CD1c-positive myeloid dendritic cell (primary cell): ENCODE results near the gene TMCC3.
"Not testable (repeated sequence)": the region's sequence is repeated elsewhere in the genome, so short reads cannot be mapped to it uniquely, and the experiment has no call there.

Source experiments
- DNase-seq: peaks from one replicate; pipeline ENCODE4 v3.0.0-alpha.2; 2016; ENCODE audit errors: extremely low spot score

The TMCC3 gene, protein sequence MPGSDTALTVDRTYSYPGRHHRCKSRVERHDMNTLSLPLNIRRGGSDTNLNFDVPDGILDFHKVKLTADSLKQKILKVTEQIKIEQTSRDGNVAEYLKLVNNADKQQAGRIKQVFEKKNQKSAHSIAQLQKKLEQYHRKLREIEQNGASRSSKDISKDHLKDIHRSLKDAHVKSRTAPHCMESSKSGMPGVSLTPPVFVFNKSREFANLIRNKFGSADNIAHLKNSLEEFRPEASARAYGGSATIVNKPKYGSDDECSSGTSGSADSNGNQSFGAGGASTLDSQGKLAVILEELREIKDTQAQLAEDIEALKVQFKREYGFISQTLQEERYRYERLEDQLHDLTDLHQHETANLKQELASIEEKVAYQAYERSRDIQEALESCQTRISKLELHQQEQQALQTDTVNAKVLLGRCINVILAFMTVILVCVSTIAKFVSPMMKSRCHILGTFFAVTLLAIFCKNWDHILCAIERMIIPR

DNA sequence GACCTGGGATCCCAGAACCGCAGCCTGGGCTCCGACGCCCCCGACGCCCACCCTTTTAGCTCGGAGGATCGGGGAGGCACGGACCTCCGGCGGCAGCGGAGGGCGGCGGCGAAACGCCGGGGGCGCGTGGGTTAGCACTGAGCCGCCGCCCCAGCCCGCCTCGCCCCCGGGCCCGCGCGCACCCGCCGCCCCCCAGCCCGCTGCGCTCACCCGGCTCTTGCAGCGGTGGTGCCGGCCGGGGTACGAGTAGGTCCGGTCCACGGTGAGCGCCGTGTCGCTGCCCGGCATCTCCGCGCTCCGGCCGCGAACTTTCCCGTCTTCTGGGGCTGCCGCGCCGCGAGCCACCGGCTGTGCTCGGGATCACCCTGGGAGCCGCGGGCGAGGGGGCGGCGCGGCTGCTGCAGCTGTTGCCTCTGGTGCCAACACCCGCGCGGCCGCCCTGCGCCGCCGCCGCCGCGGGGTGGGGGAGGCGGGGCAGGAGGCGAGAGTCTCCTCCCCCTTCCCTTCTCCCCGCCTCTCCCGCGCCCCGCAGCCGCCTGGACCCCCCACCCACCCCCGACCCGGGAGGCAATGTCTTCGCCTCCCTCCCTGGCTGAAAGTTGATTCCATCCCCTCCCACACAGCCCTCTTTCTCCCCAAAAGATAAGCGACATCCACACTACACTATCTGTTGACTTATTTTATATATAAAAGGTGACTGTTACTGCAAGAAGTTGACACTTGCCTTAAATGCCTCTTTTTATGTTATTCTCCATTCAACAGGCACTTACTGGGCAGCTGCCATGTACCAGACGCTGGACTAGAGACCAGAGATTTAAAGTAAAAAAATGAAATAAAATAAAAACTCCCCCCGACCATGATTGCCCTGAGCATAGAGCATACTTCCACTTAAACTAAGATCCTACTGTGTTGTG is at the start of gene TMCC3:
Gene TMCC3 (minus strand): TSS at position 415 of the 914 bp plus-strand sequence. CDS start 127 bp downstream, at position 288.
- peak; percentile 32 for DNase-seq

DNA sequence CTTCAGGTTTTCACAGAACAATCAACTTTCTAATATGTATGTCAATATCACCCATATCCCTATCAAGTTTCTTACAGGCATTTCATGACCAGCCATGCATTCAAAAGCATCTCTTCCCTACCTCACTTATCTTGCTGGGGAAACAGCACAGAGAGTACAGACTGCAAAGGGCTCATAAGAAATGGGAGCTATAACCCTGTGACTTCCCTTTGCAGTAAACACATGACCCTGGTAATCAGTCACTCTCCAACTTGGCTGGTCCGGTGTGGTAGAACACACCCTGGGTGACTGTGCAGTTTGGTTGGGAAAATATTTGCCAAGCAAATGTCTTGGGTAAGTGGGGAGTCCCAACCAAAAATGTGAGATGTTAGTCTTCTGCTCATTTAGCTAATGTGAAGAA is 49.4 kb upstream of the TMCC3 start:
- peak; percentile 28 for DNase-seq

DNA sequence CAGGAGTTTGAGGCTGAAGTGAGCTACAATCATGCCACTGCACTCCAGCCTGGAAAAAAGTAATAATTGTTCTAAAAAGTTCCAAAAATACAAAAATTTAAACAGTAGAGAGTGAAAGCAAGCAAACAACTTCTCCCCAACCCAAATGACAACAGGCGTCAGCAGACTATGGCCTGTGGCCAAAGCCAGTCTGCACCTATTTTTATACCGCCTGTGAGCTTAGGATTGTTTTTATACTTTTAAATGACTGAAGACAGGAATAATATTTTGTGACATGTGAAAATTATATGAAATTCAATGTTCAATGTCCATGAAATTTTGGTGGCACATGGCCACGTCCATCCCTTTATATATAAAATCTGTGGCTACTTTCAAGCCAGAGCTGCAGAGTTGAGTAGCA is 48.2 kb upstream of the TMCC3 start:
- DNase-seq = no peak

DNA sequence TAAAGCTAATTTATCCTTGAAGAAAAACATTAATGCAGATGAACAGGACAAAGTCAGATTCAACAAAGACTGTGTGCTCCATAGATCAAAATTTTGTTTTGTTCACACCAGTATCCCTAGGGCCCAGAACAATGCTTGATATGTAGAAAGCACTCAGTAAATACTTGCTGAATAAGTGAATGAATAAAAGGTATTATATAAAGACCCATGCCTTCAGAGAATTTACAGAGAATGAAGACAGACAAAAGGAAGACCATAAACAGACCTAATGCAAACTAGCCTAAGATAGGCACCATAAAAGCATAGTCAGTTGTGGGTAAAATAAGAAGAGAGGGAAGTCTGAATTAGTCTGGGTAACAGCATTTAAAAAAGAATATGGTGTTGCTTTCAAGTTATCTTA is 47.3 kb upstream of the TMCC3 start:
- no peak for DNase-seq

DNA sequence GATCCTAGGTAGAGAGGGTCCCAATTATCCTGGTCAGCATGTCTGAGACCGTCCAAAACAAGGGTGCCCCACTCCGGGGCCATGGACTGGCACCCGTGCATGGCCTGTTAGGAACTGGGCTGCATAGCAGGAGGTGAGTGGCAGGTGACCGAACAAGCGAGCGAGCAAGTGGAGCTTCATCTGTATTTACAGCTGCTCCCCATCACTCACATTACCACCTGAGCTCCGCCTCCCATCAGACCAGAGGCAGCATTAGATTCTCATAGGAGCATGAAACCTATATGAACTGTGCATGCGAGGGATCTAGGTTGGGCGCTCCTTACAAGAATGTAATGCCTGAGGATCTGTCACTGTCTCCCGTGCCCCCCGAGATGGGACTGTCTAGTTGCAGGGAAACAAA is 44.4 kb upstream of the TMCC3 start:
- DNase-seq = no peak

DNA sequence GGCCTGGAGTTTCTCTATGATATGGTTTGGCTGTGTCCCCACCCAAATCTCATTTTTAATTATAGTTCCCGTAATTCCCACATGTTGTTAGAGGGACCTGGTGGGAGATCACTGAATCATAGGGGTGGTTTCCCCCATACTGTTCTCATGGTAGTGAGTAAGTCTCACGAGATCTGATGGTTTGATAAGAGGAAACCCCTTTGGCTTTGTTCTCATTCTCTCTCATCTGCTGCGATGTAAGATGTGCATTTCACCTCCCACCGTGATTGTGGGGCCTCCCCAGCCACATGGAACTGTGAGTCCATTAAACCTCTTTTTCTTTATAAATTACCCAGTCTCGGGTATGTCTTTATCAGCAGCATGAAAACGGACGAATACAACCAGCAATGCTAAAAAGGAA is 42.5 kb upstream of the TMCC3 start:
- DNase-seq = not testable (repeated sequence)

DNA sequence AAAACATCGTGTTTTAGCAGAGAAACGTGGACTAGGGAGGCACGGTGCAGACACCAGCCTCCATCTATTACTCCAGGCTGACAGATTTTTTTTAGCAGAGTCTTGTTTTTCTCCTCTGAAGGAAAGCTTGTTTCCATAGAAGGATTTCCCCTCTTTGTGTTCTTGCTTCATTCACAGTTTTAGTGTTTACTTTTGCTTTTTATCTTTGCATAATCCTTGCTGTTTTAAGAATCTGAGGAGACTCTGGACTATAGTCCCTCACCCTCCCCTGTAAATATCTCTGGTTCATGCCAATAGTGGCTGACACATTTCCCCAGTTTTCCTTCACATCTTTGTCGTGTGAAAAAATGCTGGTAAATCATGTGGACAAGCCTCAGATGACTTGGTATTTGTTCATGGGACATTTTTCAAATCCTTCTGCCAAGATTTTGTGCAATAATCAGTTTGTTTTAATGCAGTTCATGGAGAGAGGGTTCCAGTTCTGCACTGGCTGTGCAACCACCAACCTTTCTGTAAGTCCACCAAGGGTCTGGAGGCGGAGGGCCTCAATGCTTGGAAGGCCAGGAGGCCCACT is 39.9 kb upstream of the TMCC3 start:
- DNase-seq = no peak

DNA sequence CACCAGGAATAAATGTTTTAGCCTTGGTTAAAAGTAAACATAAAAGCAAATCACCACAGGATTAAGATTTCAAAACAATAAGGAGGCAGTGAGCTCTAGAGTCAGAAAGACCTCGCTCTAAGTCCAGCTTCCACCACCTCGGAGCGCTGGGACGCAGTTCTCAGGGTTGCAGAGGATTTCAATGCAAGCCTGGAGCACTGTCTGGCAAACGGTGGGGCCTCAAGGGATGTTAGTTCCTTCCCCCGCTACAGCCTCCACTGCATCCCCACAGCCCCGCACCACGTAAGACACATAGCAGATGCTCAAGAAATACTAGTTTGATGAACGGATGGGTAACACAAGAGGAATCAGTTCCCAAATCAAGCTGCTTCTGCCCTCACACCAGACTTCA is 39.3 kb upstream of the TMCC3 start:
- no peak for DNase-seq

DNA sequence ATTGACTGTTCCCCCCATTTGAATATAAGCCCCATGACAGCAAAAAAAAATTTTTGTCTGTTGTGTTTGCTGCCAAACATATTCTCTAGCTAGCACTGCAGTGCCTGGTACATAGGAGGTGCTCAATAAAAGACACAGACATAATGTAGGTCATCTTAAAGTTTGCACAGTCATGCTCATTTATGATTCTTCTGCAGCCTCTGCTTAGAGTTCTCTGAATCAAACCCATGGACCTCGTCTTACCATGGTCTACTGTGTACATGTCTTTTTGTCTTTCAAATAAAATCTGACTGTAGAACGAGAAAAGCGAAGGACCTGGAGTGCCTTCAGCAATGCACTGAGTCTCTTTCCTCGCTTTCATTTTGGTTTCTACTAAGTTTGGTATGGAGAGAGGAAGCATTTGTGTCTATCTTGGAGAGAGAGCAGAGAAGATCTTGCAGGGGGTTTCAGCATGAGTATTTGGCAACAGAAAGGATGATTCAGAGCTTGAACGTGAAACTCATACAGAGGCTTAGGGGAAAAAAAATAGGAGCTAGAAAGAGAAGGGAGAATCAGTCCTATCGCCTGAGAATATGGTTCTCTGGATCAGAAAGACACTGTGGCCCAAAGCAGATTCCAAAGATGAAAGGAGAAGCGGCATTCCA is 38.8 kb upstream of the TMCC3 start:
- peak; percentile 12 for DNase-seq

DNA sequence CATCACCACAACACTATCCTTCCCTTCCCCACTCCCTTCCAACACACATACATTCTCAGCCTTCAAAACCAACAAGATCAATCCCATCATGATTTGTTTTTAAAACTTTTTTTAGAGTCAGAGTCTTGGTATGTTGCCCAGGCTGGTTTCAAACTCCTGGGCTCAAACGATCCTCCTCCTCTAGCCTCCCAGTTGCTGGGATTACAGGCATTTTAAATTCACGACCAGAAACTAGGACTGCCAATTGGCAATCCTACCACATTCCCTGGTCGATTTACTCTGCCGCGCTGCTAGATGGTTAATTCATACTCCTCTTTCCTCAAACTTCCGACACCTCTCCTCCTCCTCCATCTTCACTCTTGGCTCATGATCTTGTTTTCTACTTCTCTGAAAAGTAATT is 37.5 kb upstream of the TMCC3 start:
- DNase-seq = no peak

DNA sequence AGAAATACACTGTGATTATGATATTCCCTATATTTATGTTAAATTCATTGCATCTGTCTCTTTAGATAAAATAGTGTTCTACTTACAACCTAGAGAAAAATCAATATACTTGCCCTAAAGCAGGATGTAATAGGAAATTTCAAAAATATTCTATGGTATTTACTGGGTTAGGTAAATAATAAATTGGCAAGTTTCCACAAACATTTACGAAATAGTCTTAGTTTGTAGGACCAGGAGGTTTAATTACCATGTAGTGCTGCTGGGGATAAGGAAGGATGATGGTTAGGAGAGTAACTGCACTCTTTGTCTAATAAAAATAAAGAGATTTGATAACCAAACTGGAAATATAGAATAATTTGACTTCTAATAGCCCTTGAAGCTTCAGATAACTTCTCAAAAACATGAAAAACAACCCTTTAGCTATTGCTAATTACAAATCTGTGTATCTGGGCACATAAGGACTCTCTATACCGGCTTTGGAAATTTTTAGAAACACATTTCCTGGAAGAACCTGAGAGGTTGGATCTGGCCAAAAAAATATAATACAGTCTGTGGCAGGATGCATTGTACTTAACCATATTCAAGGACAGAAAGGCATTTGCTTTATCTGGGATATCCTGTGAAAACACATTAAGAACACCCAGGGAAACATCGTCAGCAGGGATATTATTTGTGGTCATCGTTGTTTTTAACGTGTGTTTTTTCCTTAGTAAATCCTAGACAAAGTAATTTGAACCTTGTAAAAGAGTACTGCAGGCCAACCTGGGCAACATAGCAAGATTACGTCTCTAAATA is 36.7 kb upstream of the TMCC3 start:
- DNase-seq = no peak

DNA sequence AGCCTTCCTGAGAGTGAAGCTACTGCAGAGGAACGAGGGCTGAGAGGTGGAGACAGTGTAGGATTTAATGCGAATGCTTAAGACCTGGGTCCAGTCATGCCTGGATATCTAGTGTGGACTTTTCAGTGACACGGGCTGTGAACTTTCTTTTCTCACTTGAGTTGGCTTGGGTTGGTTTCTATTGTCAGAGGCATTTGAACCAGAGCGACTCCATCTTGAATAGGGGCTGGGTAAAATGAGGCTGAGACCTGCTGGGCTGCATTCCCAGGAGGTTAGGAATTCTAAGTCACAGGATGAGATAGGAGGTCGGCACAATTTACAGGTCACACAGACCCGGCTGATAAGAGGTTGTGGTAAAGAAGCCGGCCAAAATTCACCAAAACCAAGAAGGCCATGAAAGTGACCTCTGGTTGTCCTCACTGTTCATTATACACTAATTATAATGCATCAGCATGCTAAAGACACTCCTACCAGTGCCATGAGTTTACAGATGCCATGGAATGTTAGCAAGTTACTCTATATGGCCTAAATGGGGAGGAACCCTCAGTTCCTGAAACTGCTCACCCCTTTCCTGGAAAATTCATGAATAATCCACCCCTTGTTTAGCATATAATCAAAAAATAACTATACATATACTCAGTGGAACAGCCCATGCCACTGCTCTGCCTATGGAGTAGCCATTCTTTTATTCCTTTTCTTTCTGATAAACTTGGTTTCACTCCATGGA is 34.2 kb upstream of the TMCC3 start:
- DNase-seq = no peak

DNA sequence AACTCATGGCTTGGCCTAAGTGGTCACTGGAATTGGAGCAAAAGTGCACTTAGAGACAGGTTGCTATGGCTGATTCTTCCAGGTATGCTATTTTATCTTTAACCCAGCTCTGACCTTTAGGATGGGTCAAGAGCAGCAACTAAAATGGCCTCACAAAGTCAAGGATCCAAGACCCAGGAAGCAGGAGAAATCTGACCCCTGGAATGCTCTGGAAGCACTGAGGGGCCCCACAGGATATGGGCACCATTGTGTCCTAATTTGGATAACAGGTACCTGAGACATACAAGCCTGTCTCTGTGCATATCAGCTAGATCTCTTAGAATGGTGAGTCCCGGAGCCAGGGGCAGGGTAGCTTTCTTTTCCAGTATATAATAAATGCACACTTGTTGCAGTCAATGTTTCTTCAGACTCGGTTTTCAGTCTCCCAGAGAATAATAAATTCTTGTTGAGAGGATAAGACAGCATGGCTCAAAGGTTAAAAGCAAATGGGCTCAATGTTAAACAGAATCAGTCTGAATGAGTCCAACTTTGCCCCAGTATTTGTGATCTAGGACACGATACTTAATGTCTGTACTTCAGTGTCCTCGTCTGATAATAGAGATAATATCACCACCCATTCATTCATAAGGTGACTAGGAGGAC is 29.3 kb upstream of the TMCC3 start:
- DNase-seq = no peak

DNA sequence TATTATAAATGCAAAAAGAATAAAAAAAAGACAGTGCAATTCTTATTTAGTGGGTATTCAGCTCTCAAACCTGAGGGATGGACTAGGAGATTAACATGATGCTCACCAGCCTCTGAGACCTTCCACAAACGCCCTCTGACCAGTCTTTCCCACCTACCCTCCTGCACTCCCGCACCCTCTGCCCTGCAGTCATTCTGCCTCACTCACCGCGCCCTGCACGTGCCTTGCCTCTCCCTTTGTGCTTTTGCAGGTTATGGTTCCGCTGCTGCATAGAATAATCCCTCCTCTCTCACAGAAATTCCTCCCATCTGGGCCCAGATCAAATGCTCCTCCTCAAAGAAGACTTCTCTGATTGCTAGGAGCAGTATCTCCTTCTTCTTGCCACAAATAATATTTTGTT is 28.5 kb upstream of the TMCC3 start:
- no peak for DNase-seq

DNA sequence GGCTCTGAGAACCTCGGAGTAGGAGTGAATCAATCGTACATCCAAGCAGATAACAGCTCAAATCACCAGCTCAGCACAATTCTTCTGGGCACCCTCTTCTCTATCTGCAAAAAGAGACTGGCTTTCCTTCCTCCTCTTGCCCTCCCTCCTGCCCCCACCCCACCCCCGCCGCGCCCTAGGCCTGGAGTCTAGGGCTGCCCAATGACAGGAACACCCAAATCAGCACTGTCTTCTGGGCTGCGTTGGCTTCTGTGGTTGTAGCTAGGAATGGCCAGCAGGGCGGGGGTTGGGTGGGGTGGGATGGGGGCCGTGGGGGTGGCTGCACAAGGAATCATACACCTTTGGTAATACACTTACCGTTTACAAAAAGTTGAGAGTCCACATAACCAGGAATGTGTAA is 28.0 kb upstream of the TMCC3 start:
- no peak for DNase-seq

DNA sequence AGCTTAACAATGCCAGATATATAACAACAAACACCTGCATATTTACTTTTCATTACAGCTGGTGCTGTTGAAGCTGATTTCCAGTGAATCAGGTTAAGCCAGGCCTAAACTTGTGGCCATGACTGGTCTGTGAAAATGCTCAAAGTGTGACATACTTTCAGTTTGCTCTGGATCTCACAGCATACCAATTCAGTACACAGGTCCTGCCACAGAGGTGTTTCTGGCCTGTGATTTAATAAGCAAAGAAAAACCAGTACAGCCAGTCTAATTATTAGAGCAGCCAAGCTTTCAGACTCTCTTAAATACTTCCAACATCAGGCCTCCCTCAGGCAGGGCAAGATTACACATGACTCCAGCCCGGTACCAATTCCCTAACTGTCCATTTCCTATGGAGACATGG is 27.4 kb upstream of the TMCC3 start:
- DNase-seq = no peak

DNA sequence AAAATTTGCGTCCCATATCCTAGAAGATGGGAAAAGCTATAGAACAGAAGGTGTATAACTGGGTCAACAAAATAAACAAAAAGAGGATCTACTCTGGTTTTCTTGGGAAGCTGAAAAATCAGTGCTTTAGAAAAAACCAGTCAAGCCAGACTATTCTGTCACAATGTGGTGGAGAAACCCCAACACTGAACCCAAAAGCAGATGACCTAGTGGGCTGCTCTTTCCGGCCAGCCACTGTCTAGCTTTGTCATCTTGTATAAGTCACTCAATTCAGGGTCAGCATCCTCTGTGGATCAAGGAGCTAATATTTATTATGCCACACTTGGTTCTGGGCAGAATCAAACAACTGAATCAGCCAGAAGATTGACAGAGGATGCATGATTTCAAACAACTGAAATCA is 26.6 kb upstream of the TMCC3 start:
- peak; percentile 74 for DNase-seq

DNA sequence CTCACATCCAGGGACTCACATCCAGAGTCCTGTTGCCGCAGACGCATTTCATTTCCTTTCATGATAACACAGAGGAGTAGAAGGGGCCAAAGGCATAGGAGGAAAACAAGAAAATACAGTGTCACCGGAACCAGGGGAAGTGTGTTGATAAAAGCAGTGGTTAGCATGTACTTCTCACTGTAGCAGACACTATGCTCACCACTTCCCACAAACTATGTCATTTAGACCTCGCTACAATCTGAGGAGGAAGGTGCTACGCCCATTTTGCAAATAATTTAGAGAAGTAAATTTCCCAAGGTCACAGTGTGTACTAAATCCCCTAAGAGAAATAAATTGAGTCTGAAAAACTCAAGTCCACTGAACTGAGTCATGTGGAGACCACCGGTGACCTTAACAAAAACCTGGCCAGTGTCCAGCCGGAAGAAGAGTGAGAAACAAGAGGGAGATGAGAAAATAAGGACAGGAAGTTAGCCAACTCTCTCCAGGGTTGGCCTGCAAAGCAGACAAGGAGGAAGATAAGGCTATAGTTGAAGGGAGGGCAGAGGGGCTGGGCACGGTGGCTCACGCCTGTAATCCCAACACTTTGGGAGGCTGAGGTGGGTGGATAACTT is 25.8 kb upstream of the TMCC3 start:
- peak; percentile 89 for DNase-seq

DNA sequence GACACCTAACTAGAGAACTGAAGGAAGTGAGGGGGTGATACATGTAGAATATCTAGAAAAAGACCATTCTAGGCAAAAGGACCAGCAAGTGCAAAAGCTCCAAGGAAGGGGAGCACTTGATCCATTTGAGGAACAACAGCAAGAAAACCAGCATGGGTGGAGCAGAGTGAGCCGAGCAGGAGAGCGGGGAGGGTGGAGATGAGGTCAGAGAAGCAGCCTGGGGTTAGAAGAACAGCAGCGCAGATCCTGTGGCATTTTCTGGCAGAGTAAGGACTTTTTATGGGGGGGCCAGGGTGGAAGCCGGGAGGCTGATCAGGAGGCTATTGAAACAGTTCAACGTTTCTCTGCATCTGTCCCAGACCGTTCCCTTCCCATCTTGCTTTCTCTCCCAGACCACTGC is 24.5 kb upstream of the TMCC3 start:
- peak; percentile 67 for DNase-seq
